H9 (cell line): Measurements from ENCODE around the gene ADGRG2. TPM values are rescaled to one million over a fixed set of nuclear protein-coding genes. Genes with fewer than 3 reads are reported as not detected.

Experiments
- DNase-seq: peaks from one replicate; pipeline ENCODE4 v3.0.0-alpha.2; 2017
- H2AFZ ChIP-seq: one replicate; pipeline ENCODE4 v1.6.1; 2013; ENCODE audit warnings: mild to moderate bottlenecking, low read length, control low read depth, moderate library complexity
- H2AK5ac ChIP-seq: 2 replicates; pipeline ENCODE4 v1.6.1; 2013; ENCODE audit warnings: low read length, control low read depth, mixed read lengths; ENCODE audit not compliant: insufficient read length
- H2BK120ac ChIP-seq: one replicate; pipeline ENCODE4 v1.6.1; 2013; ENCODE audit warnings: low read depth, mild to moderate bottlenecking, low read length, control low read depth, inconsistent platforms; ENCODE audit not compliant: poor library complexity, severe bottlenecking
- H2BK12ac ChIP-seq: 2 replicates; pipeline ENCODE4 v1.6.1; 2013; ENCODE audit warnings: low read length, control low read depth, mixed read lengths, low read depth; ENCODE audit not compliant: insufficient read length
- H2BK15ac ChIP-seq: 2 replicates; pipeline ENCODE4 v1.6.1; 2013; ENCODE audit warnings: low read depth, low read length, control low read depth
- H2BK20ac ChIP-seq: one replicate; pipeline ENCODE4 v1.6.1; 2013; ENCODE audit warnings: low read depth, mild to moderate bottlenecking, low read length, control low read depth, inconsistent platforms; ENCODE audit not compliant: poor library complexity, severe bottlenecking
- H2BK5ac ChIP-seq: 2 replicates; pipeline ENCODE4 v1.6.1; 2013; ENCODE audit warnings: low read length, control low read depth, mixed read lengths; ENCODE audit not compliant: insufficient read length
- H3K14ac ChIP-seq: 2 replicates; pipeline ENCODE4 v1.6.1; 2013; ENCODE audit warnings: low read length, control low read depth; ENCODE audit not compliant: insufficient read depth
- H3K18ac ChIP-seq: 2 replicates; pipeline ENCODE4 v1.6.1; 2013; ENCODE audit warnings: low read depth, mild to moderate bottlenecking, mixed read lengths, low read length, control low read depth; ENCODE audit not compliant: insufficient read length
- H3K23ac ChIP-seq: 2 replicates; pipeline ENCODE4 v1.6.1; 2013; ENCODE audit warnings: low read length, control low read depth, mixed read lengths, low read depth; ENCODE audit not compliant: insufficient read length
- H3K23me2 ChIP-seq: 2 replicates; pipeline ENCODE4 v1.6.1; 2013; ENCODE audit warnings: low read depth, mild to moderate bottlenecking, mixed read lengths, low read length, control low read depth; ENCODE audit not compliant: insufficient read length, poor library complexity, severe bottlenecking
- H3K27ac ChIP-seq: 2 replicates; pipeline ENCODE4 v1.5.1; 2013; ENCODE audit warnings: low read length, control low read depth, mixed read lengths, low read depth; ENCODE audit not compliant: insufficient read length
- H3K27me3 ChIP-seq: 2 replicates; pipeline ENCODE4 v1.6.1; 2013; ENCODE audit warnings: low read length, control low read depth, inconsistent platforms; ENCODE audit not compliant: insufficient read depth
- H3K4ac ChIP-seq: 2 replicates; pipeline ENCODE4 v1.6.1; 2013; ENCODE audit warnings: low read depth, mild to moderate bottlenecking, control low read depth, inconsistent platforms, low read length, moderate library complexity
- H3K4me1 ChIP-seq: 2 replicates; pipeline ENCODE4 v1.6.1; 2013; ENCODE audit warnings: low read length, control low read depth, inconsistent platforms; ENCODE audit not compliant: insufficient read depth
- H3K4me2 ChIP-seq: 2 replicates; pipeline ENCODE4 v1.6.1; 2013; ENCODE audit warnings: low read length, control low read depth, mixed read lengths; ENCODE audit not compliant: insufficient read length, insufficient read depth
- H3K56ac ChIP-seq: 2 replicates; pipeline ENCODE4 v1.6.1; 2013; ENCODE audit warnings: low read depth, mild to moderate bottlenecking, mixed read lengths, low read length, control low read depth; ENCODE audit not compliant: insufficient read length
- H3K79me1 ChIP-seq: 2 replicates; pipeline ENCODE4 v1.6.1; 2013; ENCODE audit warnings: low read depth, mild to moderate bottlenecking, moderate library complexity, low read length, control low read depth, inconsistent platforms; ENCODE audit not compliant: insufficient read depth, poor library complexity, severe bottlenecking
- H3K79me2 ChIP-seq: 2 replicates; pipeline ENCODE4 v1.6.1; 2013; ENCODE audit warnings: low read length, control low read depth, inconsistent platforms; ENCODE audit not compliant: insufficient read depth
- H3K9ac ChIP-seq: 2 replicates; pipeline ENCODE4 v1.6.1; 2013; ENCODE audit warnings: low read length, control low read depth, mixed read lengths; ENCODE audit not compliant: insufficient read length; ENCODE audit errors: extremely low read depth
- H3K9me3 ChIP-seq: one replicate; pipeline ENCODE4 v1.6.1; 2013; ENCODE audit warnings: low read depth, low read length, inconsistent platforms; ENCODE audit not compliant: control insufficient read depth
- H3T11ph ChIP-seq: one replicate; pipeline ENCODE4 v1.6.1; 2013; ENCODE audit warnings: mild to moderate bottlenecking, low read length, control low read depth, inconsistent platforms
- H4K20me1 ChIP-seq: one replicate; pipeline ENCODE4 v1.6.1; 2013; ENCODE audit not compliant: control insufficient read depth, insufficient read length, insufficient read depth
- H4K5ac ChIP-seq: 2 replicates; pipeline ENCODE4 v1.6.1; 2013; ENCODE audit warnings: low read depth, mild to moderate bottlenecking, mixed read lengths, low read length, control low read depth; ENCODE audit not compliant: insufficient read length
- H4K8ac ChIP-seq: replicated peaks from 2 replicates; pipeline ENCODE4 v1.6.1; 2013; ENCODE audit warnings: low read length, control low read depth, mixed read lengths, low read depth; ENCODE audit not compliant: insufficient read length
- H4K91ac ChIP-seq: 2 replicates; pipeline ENCODE4 v1.6.1; 2013; ENCODE audit warnings: low read depth, mild to moderate bottlenecking, moderate library complexity, mixed read lengths, low read length, control low read depth; ENCODE audit not compliant: insufficient read length
- H3K27ac Mint-ChIP-seq, 3 experiments: 2 replicates in 2 of 3; 3 replicates in 1 of 3; pipeline ENCODE4 v1.8.0; 2020 to 2021; ENCODE audit warnings: mixed read lengths in 3 of 3, mild to moderate bottlenecking in 1 of 3, moderate library complexity in 1 of 3
- H3K27me3 Mint-ChIP-seq: 2 replicates; pipeline ENCODE4 v1.8.0; 2021; ENCODE audit warnings: low read depth, mild to moderate bottlenecking, moderate library complexity, mixed read lengths
- H3K36me3 Mint-ChIP-seq, 3 experiments: 2 replicates in 2 of 3; 3 replicates in 1 of 3; pipeline ENCODE4 v1.8.0; 2020 to 2021; ENCODE audit warnings: low read depth in 3 of 3, mixed read lengths in 3 of 3; ENCODE audit not compliant: insufficient read depth in 1 of 3
- H3K4me1 Mint-ChIP-seq, 2 experiments: 2 replicates each; pipeline ENCODE4 v1.8.0; 2020; ENCODE audit warnings: mixed read lengths in 2 of 2
- H3K4me3 Mint-ChIP-seq, 2 experiments: 2 replicates in 1 of 2; 3 replicates in 1 of 2; pipeline ENCODE4 v1.8.0; 2020 to 2021; ENCODE audit warnings: mild to moderate bottlenecking in 2 of 2, mixed read lengths in 2 of 2, moderate library complexity in 1 of 2
- H3K9me3 Mint-ChIP-seq, 2 experiments: 2 replicates in 1 of 2; 3 replicates in 1 of 2; pipeline ENCODE4 v1.8.0; 2020; ENCODE audit warnings: mild to moderate bottlenecking in 2 of 2, mixed read lengths in 2 of 2, moderate library complexity in 1 of 2
- CTCF ChIP-seq: fragments of 200-600 bp; sonication (generic); conservative IDR thresholded peaks from 3 replicates; pipeline ENCODE4 v1.8.0; 2021; ENCODE audit warnings: antibody characterized with exemption, mild to moderate bottlenecking
- WGBS: extraction: QIAGEN DNeasy Blood & Tissue Kit; methylation state at CpG from one replicate; pipeline ENCODE4 v1.1.7; 2013; ENCODE audit warnings: missing lambda C conversion rate, low lambda C conversion rate, mixed read lengths; ENCODE audit not compliant: insufficient read length; ENCODE audit errors: extremely low coverage; 5-methylcytosine and 5-hydroxymethylcytosine counted together
- total RNA-seq: library from RNA; stranded (reverse); gene quantifications from 2 replicates; pipeline ENCODE4 v1.2.1, GENCODE V29; 2021

Gene ADGRG2
- total RNA-seq, 1 experiment from 2014 or later, result 6.8 TPM

- no peak for DNase-seq
- no peaks in the 10 kb centered on the region for H3K79me2 ChIP-seq
- H3K79me1 ChIP-seq, result no peaks in the 10 kb centered on the region
- H2BK120ac ChIP-seq, result no peak overlapping the region
- Mint-ChIP-seq H3K9me3 (peaks cover 73 to 82% of the 10 kb centered on the region in 2 experiments), H3K27ac (no peak overlapping the region), H3K27me3 (no peaks in the 10 kb centered on the region; the same call in none of the 2 replicates), H3K36me3 (peaks cover 33 to 53% (median 52%) of the 10 kb centered on the region in 3 experiments), H3K4me1 (no peaks in the 10 kb centered on the region), H3K4me3 (no peak overlapping the region)
- no peak overlapping the region for H2AK5ac ChIP-seq
- H3K4ac ChIP-seq, result no peak overlapping the region
- no peak overlapping the region for H2BK5ac ChIP-seq
- H3K27me3 ChIP-seq, result no peaks in the 10 kb centered on the region
- no peak overlapping the region for H3K56ac ChIP-seq
- H4K8ac ChIP-seq, result no peak overlapping the region
- H3K9me3 ChIP-seq, result peaks cover 24% of the 10 kb centered on the region
- TF ChIP-seq CTCF, result no peak
- no peak overlapping the region for H4K91ac ChIP-seq
- H3T11ph ChIP-seq, result no peak overlapping the region
- no peaks in the 10 kb centered on the region for H4K20me1 ChIP-seq
- no peak overlapping the region for H3K9ac ChIP-seq
- H2BK15ac ChIP-seq, result no peak overlapping the region
- no peaks in the 10 kb centered on the region for H3K4me1 ChIP-seq
- H3K4me2 ChIP-seq, result no peak overlapping the region
- no peak overlapping the region for H2AFZ ChIP-seq
- WGBS, result no CpG with 5 or more reads among the region's 2 CpGs
- no peak overlapping the region for H3K14ac ChIP-seq
- no peak overlapping the region for H3K23ac ChIP-seq
- H3K27ac ChIP-seq, result no peak overlapping the region
- H3K23me2 ChIP-seq, result no peaks in the 10 kb centered on the region
- H3K18ac ChIP-seq, result no peak overlapping the region
- H2BK20ac ChIP-seq, result no peak overlapping the region
- H2BK12ac ChIP-seq, result no peak overlapping the region
- H4K5ac ChIP-seq, result no peak overlapping the region
These were observed 176.8 kb downstream of the ADGRG2 start for GRCh38 chrX:18945483-18945882.
